ENCODE data around the gene RPS6KA2. TPM values are rescaled to one million over a fixed set of nuclear protein-coding genes. Genes with fewer than 3 reads are reported as not detected.

RPS6KA2 gene
- total RNA-seq, 1 donor from 2014 or later = 37.5 TPM

DNA sequence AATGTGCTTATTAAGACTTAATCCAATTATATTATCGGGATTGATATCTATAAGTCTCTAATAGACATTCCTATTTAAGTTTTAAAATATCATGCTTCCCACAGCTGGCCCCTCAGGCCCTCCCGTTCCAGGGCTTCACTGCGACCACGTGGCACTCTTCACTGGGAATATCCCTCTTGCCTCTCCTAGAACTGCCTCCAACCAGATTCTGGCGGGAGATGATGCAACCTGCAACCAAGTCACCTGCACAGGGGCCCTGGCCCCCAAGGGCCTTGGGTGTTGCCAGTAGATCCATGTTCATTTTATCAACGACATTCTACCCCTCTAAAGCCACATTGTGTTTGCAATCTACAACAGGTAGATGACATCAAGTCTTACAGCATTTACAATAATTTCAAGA is 22.1 kb downstream of the RPS6KA2 start:
- Mint-ChIP-seq H3K9me3 (ENCODE audit: low read depth) (no peaks in the 10 kb centered on the region), H3K27me3 (no peaks in the 10 kb centered on the region), H3K4me1 (ENCODE audit: low read depth) (no peaks in the 10 kb centered on the region), H3K36me3 (ENCODE audit: insufficient read depth) (peaks cover 2% of the 10 kb centered on the region), H3K4me3 (ENCODE audit: low read depth) (no peak overlapping the region), H3K27ac (no peak overlapping the region)
- TF ChIP-seq, protein P1, sequence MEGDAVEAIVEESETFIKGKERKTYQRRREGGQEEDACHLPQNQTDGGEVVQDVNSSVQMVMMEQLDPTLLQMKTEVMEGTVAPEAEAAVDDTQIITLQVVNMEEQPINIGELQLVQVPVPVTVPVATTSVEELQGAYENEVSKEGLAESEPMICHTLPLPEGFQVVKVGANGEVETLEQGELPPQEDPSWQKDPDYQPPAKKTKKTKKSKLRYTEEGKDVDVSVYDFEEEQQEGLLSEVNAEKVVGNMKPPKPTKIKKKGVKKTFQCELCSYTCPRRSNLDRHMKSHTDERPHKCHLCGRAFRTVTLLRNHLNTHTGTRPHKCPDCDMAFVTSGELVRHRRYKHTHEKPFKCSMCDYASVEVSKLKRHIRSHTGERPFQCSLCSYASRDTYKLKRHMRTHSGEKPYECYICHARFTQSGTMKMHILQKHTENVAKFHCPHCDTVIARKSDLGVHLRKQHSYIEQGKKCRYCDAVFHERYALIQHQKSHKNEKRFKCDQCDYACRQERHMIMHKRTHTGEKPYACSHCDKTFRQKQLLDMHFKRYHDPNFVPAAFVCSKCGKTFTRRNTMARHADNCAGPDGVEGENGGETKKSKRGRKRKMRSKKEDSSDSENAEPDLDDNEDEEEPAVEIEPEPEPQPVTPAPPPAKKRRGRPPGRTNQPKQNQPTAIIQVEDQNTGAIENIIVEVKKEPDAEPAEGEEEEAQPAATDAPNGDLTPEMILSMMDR (IDR thresholded peaks at IDR 0.05; ENCODE audit: unreplicated experiment) = no peak
- no peak for DNase-seq (ENCODE audit: low spot score, unreplicated experiment)

DNA sequence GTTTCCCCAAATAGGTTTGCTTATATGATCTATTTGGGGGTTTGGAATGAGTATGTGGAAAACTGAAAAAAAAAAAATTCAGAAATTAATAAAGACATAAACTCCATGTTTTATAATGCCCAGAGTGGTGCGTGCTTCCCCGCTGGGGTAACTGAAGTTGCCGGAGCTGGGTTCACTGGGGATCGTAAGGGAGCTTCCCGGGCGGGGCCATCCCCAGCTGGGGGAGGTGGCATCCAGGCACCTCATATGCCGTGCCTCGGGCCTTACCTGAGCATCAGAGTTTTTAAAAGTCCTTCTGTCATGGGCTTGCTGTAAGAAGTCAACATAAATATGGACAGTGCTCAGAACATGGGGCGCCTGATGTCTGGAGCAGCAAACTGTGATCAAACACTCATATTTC is 22.7 kb downstream of the RPS6KA2 start:
- no peak overlapping the region for H3K4me3 Mint-ChIP-seq (ENCODE audit: low read depth)
- no peaks in the 10 kb centered on the region for H3K4me1 Mint-ChIP-seq (ENCODE audit: low read depth)
- no peaks in the 10 kb centered on the region for H3K27me3 Mint-ChIP-seq
- no peak overlapping the region for H3K27ac Mint-ChIP-seq
- no peaks in the 10 kb centered on the region for H3K9me3 Mint-ChIP-seq (ENCODE audit: low read depth)
- DNase-seq (ENCODE audit: low spot score, unreplicated experiment) = no peak
- TF ChIP-seq, protein P1 (IDR thresholded peaks at IDR 0.05; ENCODE audit: unreplicated experiment) = no peak
- H3K36me3 Mint-ChIP-seq (ENCODE audit: insufficient read depth) = peaks cover 2% of the 10 kb centered on the region

GRCh38 chr6:166603043-166603690 is 23.9 kb downstream of the RPS6KA2 start:
- Mint-ChIP-seq H3K27me3 (no peaks in the 10 kb centered on the region), H3K27ac (no peak overlapping the region), H3K9me3 (ENCODE audit: low read depth) (no peaks in the 10 kb centered on the region), H3K36me3 (ENCODE audit: insufficient read depth) (peaks cover 5% of the 10 kb centered on the region), H3K4me3 (ENCODE audit: low read depth) (no peak overlapping the region), H3K4me1 (ENCODE audit: low read depth) (peaks cover 3% of the 10 kb centered on the region)
- TF ChIP-seq, protein P1 (IDR thresholded peaks at IDR 0.05; ENCODE audit: unreplicated experiment) = no peak
- DNase-seq (ENCODE audit: low spot score, unreplicated experiment) = no peak

DNA sequence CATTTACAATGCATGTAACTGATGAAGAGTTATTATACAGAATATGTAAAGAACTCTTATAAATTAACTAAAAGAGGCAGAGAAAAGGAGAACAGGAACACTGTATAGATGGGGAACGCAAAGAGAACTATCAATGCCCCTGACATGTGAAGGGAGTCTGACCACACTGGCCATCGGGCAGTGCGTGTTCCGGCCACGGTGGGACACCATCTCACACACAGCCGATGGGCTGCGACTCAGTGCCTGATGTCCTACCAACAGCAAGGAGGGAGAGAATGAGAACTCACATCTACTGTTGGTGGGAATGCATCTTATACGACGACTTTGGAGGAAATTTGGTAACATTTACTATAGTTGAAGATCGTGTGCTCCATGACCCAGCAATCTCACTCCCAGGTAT is 25.1 kb downstream of the RPS6KA2 start:
- no peaks in the 10 kb centered on the region for H3K9me3 Mint-ChIP-seq (ENCODE audit: low read depth)
- TF ChIP-seq, protein P1 (IDR thresholded peaks at IDR 0.05; ENCODE audit: unreplicated experiment) = no peak
- no peaks in the 10 kb centered on the region for H3K27me3 Mint-ChIP-seq
- no peak overlapping the region for H3K27ac Mint-ChIP-seq
- H3K4me1 Mint-ChIP-seq (ENCODE audit: low read depth) = peaks cover 3% of the 10 kb centered on the region
- no peak for DNase-seq (ENCODE audit: low spot score, unreplicated experiment)
- no peak overlapping the region for H3K4me3 Mint-ChIP-seq (ENCODE audit: low read depth)
- H3K36me3 Mint-ChIP-seq (ENCODE audit: insufficient read depth) = peaks cover 5% of the 10 kb centered on the region

- TF ChIP-seq, protein P1 (IDR thresholded peaks at IDR 0.05; ENCODE audit: unreplicated experiment) = no peak
- H3K27ac Mint-ChIP-seq = no peak overlapping the region
- H3K9me3 Mint-ChIP-seq (ENCODE audit: low read depth) = no peaks in the 10 kb centered on the region
- no peak for DNase-seq (ENCODE audit: low spot score, unreplicated experiment)
- H3K4me3 Mint-ChIP-seq (ENCODE audit: low read depth) = no peak overlapping the region
- H3K4me1 Mint-ChIP-seq (ENCODE audit: low read depth) = peaks cover 3% of the 10 kb centered on the region
- no peaks in the 10 kb centered on the region for H3K27me3 Mint-ChIP-seq
- H3K36me3 Mint-ChIP-seq (ENCODE audit: insufficient read depth) = peaks cover 5% of the 10 kb centered on the region
Observed at GRCh38 chr6:166600931-166601330, 26.1 kb downstream of the RPS6KA2 start.
